Fibroblast of villous mesenchyme (primary cell): ENCODE results near the gene KIFC3. TPM values are rescaled to one million over a fixed set of nuclear protein-coding genes. Genes with fewer than 3 reads are reported as not detected.

ENCODE experiments used
- DNase-seq: peaks from one replicate; pipeline ENCODE4 v3.0.0-alpha.2; 2010; ENCODE audit warnings: low read depth
- H3K4me3 ChIP-seq: 2 replicates; pipeline ENCODE4 v1.5.1; 2011; ENCODE audit warnings: low read depth, mild to moderate bottlenecking, low read length
- total RNA-seq: library from RNA; depleted of rRNA; stranded (reverse); fragments of >200 nt; gene quantifications from 2 replicates; pipeline ENCODE4 v1.2.3, GENCODE V29; 2012
- TF ChIP-seq, protein P1 (sequence below): IDR thresholded peaks from 2 replicates; pipeline ENCODE4 v1.5.1; 2012; ENCODE audit warnings: low read depth, mild to moderate bottlenecking, low read length; ENCODE audit not compliant: insufficient read depth

The KIFC3 gene
- total RNA-seq, 1 donor, result 72.5 TPM

DNA sequence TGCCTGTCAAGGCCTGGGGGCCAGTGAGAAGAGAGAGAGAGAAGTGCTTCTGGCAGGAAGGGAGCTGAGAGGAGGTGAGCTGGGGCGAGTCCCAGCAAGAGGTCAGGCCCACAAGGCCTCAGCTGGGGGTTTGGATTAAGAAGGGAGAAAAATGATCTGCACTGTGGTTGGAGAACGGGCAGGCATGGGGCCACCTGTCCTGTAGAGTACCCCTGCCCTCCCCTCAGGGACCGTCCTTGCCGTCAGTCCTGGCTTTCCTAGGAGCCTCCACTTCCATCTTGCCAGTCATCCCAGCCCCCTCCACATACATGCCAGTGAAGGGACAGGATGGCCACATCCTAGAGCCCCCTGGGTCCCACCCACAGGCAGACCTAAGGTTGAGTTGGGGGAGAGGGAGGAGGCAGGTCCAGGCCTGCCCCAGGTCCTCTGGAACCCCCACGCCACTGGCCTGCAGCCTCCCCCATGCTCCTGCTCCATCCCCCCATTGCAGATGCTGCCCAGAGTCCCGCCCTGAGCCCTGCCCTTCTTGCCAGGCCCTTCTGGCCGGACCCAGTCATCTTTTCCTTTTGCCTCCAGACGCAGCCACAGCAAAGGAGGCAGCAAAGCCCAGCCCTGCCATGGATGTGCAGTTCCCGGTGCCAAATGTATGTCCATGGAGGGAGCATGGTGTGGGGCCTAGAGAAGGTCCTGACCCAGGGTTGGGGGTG is 47.8 kb downstream of the KIFC3 start:
- DNase-seq, result no peak

DNA sequence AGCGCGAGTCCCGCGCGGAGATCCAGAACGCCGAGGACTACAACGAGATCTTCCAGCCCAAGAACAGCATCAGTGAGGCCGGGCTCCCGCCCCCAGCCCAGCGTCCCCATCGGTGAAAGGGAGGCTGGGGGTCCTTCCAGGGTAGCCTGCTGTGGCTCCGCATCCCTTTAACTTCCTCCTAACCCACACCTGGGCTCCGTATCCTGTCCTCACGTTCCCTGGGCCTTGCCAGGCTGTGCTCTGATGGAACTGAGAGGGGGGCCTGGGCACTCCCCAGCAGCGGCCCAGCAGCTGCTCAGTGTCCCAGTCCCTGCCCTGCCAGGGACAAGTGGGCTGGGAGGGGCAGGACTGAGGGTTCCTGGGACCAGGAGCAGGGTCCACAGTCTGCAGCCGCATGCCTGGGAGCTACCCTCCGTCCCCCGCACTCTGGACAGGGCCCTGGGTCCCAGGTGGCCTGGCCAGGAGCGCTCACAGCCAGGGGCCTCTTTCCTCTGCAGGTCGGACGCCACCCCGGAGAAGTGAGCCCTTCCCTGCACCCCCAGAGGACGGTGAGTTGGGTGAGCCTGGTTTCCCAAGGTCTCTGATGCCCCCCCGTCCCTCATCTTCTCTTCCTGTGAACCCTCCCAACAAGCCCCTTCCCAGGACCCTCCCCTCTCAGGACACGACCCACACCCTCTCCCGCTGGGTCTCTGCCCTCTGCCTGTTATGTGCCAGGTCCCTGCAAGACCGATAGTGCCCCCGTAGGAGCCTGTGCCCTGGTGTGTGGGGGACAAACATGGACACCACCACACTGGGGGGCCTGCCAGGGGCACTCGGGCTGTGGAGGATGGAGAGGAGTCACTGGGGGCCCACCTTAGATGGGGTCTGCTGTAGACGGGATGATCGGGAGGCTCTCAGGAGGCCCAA is 48.6 kb downstream of the KIFC3 start:
- no peak for DNase-seq
- no peak overlapping the region for H3K4me3 ChIP-seq
- TF ChIP-seq, protein P1, sequence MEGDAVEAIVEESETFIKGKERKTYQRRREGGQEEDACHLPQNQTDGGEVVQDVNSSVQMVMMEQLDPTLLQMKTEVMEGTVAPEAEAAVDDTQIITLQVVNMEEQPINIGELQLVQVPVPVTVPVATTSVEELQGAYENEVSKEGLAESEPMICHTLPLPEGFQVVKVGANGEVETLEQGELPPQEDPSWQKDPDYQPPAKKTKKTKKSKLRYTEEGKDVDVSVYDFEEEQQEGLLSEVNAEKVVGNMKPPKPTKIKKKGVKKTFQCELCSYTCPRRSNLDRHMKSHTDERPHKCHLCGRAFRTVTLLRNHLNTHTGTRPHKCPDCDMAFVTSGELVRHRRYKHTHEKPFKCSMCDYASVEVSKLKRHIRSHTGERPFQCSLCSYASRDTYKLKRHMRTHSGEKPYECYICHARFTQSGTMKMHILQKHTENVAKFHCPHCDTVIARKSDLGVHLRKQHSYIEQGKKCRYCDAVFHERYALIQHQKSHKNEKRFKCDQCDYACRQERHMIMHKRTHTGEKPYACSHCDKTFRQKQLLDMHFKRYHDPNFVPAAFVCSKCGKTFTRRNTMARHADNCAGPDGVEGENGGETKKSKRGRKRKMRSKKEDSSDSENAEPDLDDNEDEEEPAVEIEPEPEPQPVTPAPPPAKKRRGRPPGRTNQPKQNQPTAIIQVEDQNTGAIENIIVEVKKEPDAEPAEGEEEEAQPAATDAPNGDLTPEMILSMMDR, result no peak

More for the DNA sequence above, 47.8 kb downstream of the KIFC3 start:
- no peak overlapping the region for H3K4me3 ChIP-seq
- TF ChIP-seq, protein P1, result no peak

DNA sequence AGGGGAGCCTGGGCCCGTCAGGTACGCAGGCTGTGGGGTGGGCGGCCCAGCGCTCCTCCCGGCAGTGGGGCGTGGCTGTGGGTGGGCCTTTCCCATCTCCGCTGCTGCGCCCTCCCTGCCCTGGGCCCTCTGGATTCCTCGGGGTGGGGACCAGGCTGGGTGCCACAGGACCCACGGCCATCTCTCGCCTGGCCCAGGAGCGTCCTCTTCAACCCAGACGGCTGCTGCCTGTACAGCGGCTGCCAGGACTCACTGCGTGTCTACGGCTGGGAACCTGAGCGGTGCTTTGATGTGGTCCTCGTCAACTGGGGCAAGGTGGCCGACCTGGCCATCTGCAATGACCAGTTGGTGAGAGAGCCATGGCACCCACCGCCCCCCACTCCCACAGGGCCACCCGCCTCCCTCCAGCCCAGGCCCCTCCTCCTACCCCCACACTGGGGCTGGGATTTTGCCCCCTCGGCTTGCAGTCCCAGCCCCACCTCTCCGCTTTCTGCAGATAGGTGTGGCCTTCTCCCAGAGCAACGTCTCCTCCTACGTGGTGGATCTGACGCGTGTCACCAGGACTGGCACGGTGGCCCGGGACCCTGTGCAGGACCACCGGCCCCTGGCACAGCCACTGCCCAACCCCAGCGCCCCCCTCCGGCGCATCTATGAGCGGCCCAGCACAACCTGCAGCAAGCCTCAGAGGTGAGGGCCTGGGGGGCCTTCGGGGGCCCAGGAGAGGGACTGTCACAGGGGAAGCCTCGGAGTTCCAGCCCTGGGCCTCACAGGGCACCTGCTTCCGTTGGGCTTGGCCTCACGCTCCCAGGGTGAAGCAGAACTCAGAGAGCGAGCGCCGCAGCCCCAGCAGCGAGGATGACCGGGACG is 49.5 kb downstream of the KIFC3 start:
- no peak overlapping the region for H3K4me3 ChIP-seq
- no peak for DNase-seq
- TF ChIP-seq, protein P1, result no peak

DNA sequence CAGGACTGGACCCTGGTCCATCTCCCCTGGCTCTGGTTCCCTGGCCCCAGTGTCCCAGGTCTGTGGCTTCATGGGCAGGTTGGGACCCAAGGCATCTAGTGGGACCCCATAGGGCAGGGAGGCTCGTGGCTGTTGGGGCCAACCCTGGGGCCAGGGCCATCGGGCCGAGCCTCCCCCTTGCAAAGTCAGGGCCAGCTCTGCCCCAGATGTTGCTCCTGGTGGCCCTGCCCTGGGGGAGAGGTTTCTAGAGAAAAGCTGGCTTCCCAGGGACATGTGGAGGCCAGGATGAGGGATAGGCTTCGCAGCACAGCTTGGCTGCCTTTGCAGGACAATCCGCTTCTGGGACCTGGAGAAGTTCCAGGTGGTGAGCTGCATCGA is 50.1 kb downstream of the KIFC3 start:
- no peak for DNase-seq
- no peak overlapping the region for H3K4me3 ChIP-seq
- TF ChIP-seq, protein P1, result no peak

DNA sequence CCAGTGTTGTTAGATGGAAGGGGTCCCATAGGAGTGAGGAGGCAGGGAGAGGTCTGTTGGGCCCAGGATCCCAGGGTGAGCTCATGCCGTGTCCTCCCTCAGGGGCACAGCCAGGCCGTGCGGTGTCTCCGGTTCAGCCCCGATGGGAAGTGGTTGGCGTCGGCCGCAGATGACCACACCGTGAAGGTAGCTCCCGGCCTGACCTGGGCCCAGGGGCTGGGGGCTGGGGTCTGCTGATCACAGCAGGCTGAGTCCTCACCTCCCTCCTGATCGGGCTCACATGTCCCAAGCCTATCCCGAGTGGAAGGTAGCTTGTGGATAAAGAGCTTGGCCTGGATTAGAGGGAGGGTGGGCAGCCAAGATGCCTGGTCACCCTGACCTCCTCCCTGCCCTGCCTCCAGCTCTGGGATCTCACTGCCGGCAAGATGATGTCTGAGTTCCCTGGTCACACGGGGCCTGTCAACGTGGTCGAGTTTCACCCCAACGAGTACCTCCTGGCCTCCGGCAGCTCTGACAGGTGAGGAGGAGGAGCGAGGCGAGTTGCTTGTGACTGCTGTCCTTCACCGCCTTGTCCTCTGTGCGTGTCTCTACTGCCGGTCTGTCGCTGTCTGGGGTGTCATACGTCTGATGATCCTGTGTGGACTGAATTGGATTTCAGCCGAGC is 50.6 kb downstream of the KIFC3 start:
- no peak for DNase-seq
- TF ChIP-seq, protein P1, result no peak
- H3K4me3 ChIP-seq, result no peak overlapping the region
